GM21737 (cell line): ENCODE data around the gene GSK3B.

Experiments used
- ATAC-seq: cut with Tn5 transposase; IDR thresholded peaks from one replicate; pipeline ENCODE4 v1.9.1; 2021; ENCODE audit warnings: mild to moderate bottlenecking, moderate library complexity; ENCODE audit not compliant: unreplicated experiment

The GSK3B gene

GRCh38 chr3:120093911-120094775 is at the start of gene GSK3B:
GSK3B (minus strand) TSS chr3:120094447; CDS start chr3:120093434, 1,013 bp downstream.
- ATAC-seq = peak; percentile 39

GRCh38 chr3:120143676-120144075 is 49.4 kb upstream of the GSK3B start:
- ATAC-seq = no peak

GRCh38 chr3:120142236-120142635 is 48.0 kb upstream of the GSK3B start:
- no peak for ATAC-seq

- no peak for ATAC-seq
Observed at GRCh38 chr3:120140098-120140742, 46.0 kb upstream of the GSK3B start.

- no peak for ATAC-seq
Observed at GRCh38 chr3:120139140-120139539, 44.9 kb upstream of the GSK3B start.

GRCh38 chr3:120137548-120137947 is 43.3 kb upstream of the GSK3B start:
- no peak for ATAC-seq

GRCh38 chr3:120130656-120131055 is 36.4 kb upstream of the GSK3B start:
- ATAC-seq = no peak

- no peak for ATAC-seq
Observed at GRCh38 chr3:120129718-120130513, 35.7 kb upstream of the GSK3B start.

GRCh38 chr3:120129051-120129450 is 34.8 kb upstream of the GSK3B start:
- ATAC-seq = no peak

GRCh38 chr3:120125992-120126391 is 31.7 kb upstream of the GSK3B start:
- ATAC-seq = no peak

- ATAC-seq = no peak
Observed at GRCh38 chr3:120119846-120120510, 25.7 kb upstream of the GSK3B start.

- ATAC-seq = no peak
Observed at GRCh38 chr3:120114981-120115380, 20.7 kb upstream of the GSK3B start.

GRCh38 chr3:120114376-120114775 is 20.1 kb upstream of the GSK3B start:
- ATAC-seq = no peak

GRCh38 chr3:120113128-120114116 is 19.2 kb upstream of the GSK3B start:
- ATAC-seq = no peak

GRCh38 chr3:120111898-120112297 is 17.7 kb upstream of the GSK3B start:
- ATAC-seq = no peak

- ATAC-seq = no peak
Observed at GRCh38 chr3:120103276-120103675, 9.0 kb upstream of the GSK3B start.

GRCh38 chr3:120102674-120103073 is 8.4 kb upstream of the GSK3B start:
- no peak for ATAC-seq

GRCh38 chr3:120102232-120102631 is 8.0 kb upstream of the GSK3B start:
- no peak for ATAC-seq

- no peak for ATAC-seq
Observed at GRCh38 chr3:120101624-120102023, 7.4 kb upstream of the GSK3B start.

GRCh38 chr3:120100711-120101110 is 6.5 kb upstream of the GSK3B start:
- ATAC-seq = no peak
